Panc1 (cell line): ENCODE results near the gene RANGRF. TPM values are rescaled to one million over a fixed set of nuclear protein-coding genes. Genes with fewer than 3 reads are reported as not detected.

Experiments
- ATAC-seq: fragments of 200-7000 bp; cut with Tn5 transposase; 2 replicates; pipeline ENCODE4 v1.9.1; 2020; ENCODE audit warnings: mild to moderate bottlenecking, moderate library complexity
- BruUV-seq: library from RNA; stranded (reverse); fragments of 400-500 nt; replicated peaks from 2 replicates; lab custom pipeline; 2021; lab: Mats Ljungman, UMichigan
- CTCF ChIA-PET: fragments of 300-600 bp; sonication (Branson Sonifier 250); formaldehyde crosslinking; loops from one replicate; lab custom pipeline; 2022; ENCODE audit warnings: antibody characterized with exemption; lab: Charles Lee
- POLR2A ChIA-PET: fragments of 300-600 bp; sonication (Branson Sonifier 250); formaldehyde crosslinking; loops from one replicate; lab custom pipeline; 2022; ENCODE audit warnings: antibody characterized with exemption; lab: Charles Lee
- DNase-seq: peaks from one replicate; pipeline ENCODE4 v3.0.0-alpha.2; 2010; ENCODE audit warnings: low read depth, low spot score
- H3K27ac ChIP-seq: 2 replicates; pipeline ENCODE4 v1.5.1; 2011; ENCODE audit warnings: mild to moderate bottlenecking, low read length, inconsistent platforms
- H3K27me3 ChIP-seq: fragments of 200-500 bp; sonication (Bioruptor generic); 2 replicates; pipeline ENCODE4 v1.6.0; 2014; ENCODE audit warnings: low read length, inconsistent platforms; ENCODE audit not compliant: control insufficient read depth, insufficient read depth
- H3K36me3 ChIP-seq: fragments of 200-500 bp; sonication (Bioruptor generic); 2 replicates; pipeline ENCODE4 v1.5.1; 2014; ENCODE audit warnings: inconsistent platforms, mild to moderate bottlenecking, low read length, moderate library complexity; ENCODE audit not compliant: control insufficient read depth, insufficient read depth
- H3K4me1 ChIP-seq: 2 replicates; pipeline ENCODE4 v1.5.1; 2011; ENCODE audit warnings: inconsistent platforms, mild to moderate bottlenecking, low read length, moderate library complexity; ENCODE audit not compliant: control insufficient read depth, insufficient read depth
- H3K4me3 ChIP-seq, 2 experiments: 2 replicates each; pipeline ENCODE4 v1.5.1; 2011 to 2012; ENCODE audit warnings: low read depth in 2 of 2, low read length in 2 of 2, mild to moderate bottlenecking in 2 of 2, inconsistent platforms in 1 of 2, moderate library complexity in 1 of 2
- H3K9me3 ChIP-seq: fragments of 200-500 bp; sonication (Bioruptor generic); 2 replicates; pipeline ENCODE4 v1.5.1; 2014; ENCODE audit warnings: low read depth, mild to moderate bottlenecking, inconsistent platforms, low read length, moderate library complexity; ENCODE audit not compliant: control insufficient read depth, insufficient read depth
- POLR2AphosphoS5 ChIP-seq: IDR thresholded peaks from 2 replicates; pipeline ENCODE4 v1.6.1; 2012; ENCODE audit warnings: mild to moderate bottlenecking, low read depth, low read length, moderate library complexity
- REST ChIP-seq, 2 experiments: IDR thresholded peaks; 2 replicates each; pipeline ENCODE4 v1.6.1; 2011 to 2012; ENCODE audit warnings: low read depth in 2 of 2, control low read depth in 1 of 2, low read length in 1 of 2, mild to moderate bottlenecking in 1 of 2, moderate library complexity in 1 of 2; ENCODE audit not compliant: insufficient read depth in 1 of 2
- SIN3A ChIP-seq: IDR thresholded peaks from 2 replicates; pipeline ENCODE4 v1.6.1; 2012; ENCODE audit warnings: low read depth, mild to moderate bottlenecking, low read length, moderate library complexity, borderline replicate concordance; ENCODE audit not compliant: insufficient read depth
- TCF7L2 ChIP-seq: IDR thresholded peaks from 2 replicates; pipeline ENCODE4 v1.6.1; 2011; ENCODE audit warnings: mild to moderate bottlenecking, low read depth, low read length, inconsistent platforms
- in situ Hi-C: cut with HindIII; loops from 2 replicates; pipeline ENCODE4 v1.10.0; 2016; ENCODE audit warnings: low sequenced_read_pairs, low pct_unique_long_range_greater_than_20kb
- intact Hi-C: fragments of 100-400 bp; cut with micrococcal nuclease; formaldehyde crosslinking; loops from one replicate; pipeline ENCODE4 v1.10.0; 2022; ENCODE audit not compliant: unreplicated experiment
- total RNA-seq: library from RNA; stranded (reverse); gene quantifications from one replicate; pipeline ENCODE4 v1.2.1, GENCODE V29; 2021; ENCODE audit not compliant: unreplicated experiment
- TF ChIP-seq, protein P1 (sequence below): fragments of 450-650 bp; IDR thresholded peaks from 2 replicates; pipeline ENCODE4 v1.5.1; 2017; ENCODE audit warnings: mild to moderate bottlenecking

Gene RANGRF
- total RNA-seq, 1 experiment from 2014 or later: 16.7 TPM

GRCh38 chr17:8315764-8316217 lies 27.3 kb downstream of the RANGRF start:
- ATAC-seq (no peak), DNase-seq (no peak)
- Histone ChIP-seq H3K36me3 (no peaks in the 10 kb centered on the region), H3K27ac (no peak overlapping the region), H3K4me3 (no peak overlapping the region), H3K4me1 (no peaks in the 10 kb centered on the region), H3K27me3 (no peaks in the 10 kb centered on the region), H3K9me3 (no peaks in the 10 kb centered on the region)
- intact Hi-C loops: no loop called here
- ChIA-PET POLR2A (interaction anchor here (0.6 kb wide), 1 partner anchor 19 kb away, joined by 3 read pairs; no protein-coding TSS in a partner anchor), CTCF (no interaction called here)
- in situ Hi-C loops: no loop called here
- TF ChIP-seq TCF7L2 (no peak), REST (IDR thresholded peaks at IDR 0.05; ENCODE audit: insufficient read depth in 1 of 2, low read depth in 2 of 2, low read length in 1 of 2) (no peak), SIN3A (no peak), POLR2AphosphoS5 (no peak)
- TF ChIP-seq, protein P1, sequence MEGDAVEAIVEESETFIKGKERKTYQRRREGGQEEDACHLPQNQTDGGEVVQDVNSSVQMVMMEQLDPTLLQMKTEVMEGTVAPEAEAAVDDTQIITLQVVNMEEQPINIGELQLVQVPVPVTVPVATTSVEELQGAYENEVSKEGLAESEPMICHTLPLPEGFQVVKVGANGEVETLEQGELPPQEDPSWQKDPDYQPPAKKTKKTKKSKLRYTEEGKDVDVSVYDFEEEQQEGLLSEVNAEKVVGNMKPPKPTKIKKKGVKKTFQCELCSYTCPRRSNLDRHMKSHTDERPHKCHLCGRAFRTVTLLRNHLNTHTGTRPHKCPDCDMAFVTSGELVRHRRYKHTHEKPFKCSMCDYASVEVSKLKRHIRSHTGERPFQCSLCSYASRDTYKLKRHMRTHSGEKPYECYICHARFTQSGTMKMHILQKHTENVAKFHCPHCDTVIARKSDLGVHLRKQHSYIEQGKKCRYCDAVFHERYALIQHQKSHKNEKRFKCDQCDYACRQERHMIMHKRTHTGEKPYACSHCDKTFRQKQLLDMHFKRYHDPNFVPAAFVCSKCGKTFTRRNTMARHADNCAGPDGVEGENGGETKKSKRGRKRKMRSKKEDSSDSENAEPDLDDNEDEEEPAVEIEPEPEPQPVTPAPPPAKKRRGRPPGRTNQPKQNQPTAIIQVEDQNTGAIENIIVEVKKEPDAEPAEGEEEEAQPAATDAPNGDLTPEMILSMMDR: no peak
- BruUV-seq: no TSS peak

DNA sequence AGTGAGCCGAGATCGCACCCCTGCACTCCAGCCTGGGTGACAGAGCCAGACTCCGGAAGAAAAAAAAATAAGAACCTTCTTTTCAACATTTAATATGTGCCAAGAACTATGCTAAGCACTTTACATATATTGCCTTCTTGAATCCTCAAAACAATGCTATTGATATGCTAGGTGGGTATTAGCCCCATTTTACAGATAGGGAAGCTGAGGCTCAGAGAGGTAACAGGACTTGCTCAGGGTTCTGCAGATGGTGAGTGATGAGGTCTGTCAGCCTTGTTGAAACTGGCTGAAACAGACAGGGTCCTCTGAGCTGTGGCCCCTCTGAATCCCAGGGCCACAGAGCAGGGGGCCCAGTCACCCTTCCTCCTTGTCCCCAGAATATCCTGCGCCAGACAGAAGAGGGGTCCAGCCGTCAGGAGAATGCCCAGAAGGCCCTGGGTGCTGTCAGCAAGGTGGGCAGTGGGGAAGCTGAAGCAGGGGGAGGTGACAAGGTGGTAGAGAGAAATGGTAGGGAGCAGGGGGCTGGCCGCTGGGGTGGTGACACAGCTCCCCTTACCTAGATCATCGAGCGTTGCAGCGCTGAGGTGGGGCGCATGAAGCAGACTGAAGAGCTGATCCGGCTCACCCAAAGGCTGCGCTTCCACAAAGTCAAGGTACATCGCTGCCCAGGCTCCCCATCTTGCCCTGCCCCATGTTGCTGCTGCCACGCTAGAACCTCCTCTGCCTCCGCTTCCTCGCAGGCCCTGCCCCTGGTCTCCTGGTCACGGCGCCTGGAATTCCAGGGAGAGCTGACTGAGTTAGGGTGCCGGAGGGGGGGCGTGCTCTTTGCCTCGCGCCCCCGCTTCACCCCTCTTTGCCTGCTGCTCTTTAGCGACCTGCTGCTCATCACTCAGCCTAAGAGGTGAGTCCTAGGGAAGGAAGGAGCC lies 29.8 kb downstream of the RANGRF start:
- H3K27me3 ChIP-seq: no peaks in the 10 kb centered on the region
- ATAC-seq (no peak), DNase-seq (no peak)
- no peak for TF ChIP-seq TCF7L2
- TF ChIP-seq SIN3A: no peak
- TF ChIP-seq, protein P1: no peak
- no peak for TF ChIP-seq REST (IDR thresholded peaks at IDR 0.05; ENCODE audit: insufficient read depth in 1 of 2, low read depth in 2 of 2, low read length in 1 of 2)
- no peak for TF ChIP-seq POLR2AphosphoS5
- no peaks in the 10 kb centered on the region for H3K9me3 ChIP-seq
- H3K36me3 ChIP-seq: no peaks in the 10 kb centered on the region
- no peaks in the 10 kb centered on the region for H3K4me1 ChIP-seq
- no peak overlapping the region for H3K27ac ChIP-seq
- in situ Hi-C loops (no loop called here), intact Hi-C loops (no loop called here)
- no TSS peak for BruUV-seq
- H3K4me3 ChIP-seq: no peak overlapping the region
- CTCF ChIA-PET: no interaction called here
- POLR2A ChIA-PET: interaction anchor here (0.7 kb wide), 1 partner anchor 91 kb away, joined by 4 read pairs; no protein-coding TSS in a partner anchor
